Measurements from ENCODE around the gene PTPRE.

DNA sequence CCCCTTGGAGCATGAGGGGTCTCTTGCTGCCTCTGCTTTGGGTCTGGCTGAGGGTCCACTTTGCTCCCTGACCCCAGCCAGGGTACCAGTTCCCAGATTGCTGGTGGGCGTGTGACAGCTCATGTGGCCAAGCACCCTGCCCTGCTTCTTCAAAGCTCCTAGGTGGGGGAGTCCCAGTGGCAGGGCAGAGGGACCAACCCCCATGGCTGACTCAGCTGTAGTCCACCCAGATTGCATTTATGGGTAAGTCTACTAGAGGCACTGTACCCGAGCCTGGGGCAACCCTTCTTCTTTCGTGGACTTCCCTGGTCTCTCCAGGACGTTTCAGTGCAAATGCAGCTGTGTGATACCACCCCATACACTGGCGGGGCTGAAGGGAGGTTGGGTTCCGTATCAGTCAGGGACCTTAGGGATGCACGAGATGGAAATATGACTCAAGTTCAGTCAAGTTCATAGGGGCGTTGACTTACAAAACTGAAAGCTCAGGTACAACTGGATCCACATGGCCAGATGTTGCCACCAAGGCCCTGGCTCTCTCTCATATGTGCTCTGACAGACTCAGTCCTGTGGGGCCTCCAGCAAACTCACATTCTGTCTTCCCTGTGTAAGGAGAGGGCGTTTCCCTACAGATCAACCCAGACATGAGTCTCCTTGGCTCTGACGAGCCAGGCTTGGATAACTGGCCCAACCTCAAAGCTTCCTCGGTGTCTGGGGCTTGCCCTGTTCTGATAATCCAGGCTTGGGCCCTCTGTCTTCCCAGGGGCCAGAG, 13.6 kb downstream of the PTPRE start:
- TF ChIP-seq, protein P1, sequence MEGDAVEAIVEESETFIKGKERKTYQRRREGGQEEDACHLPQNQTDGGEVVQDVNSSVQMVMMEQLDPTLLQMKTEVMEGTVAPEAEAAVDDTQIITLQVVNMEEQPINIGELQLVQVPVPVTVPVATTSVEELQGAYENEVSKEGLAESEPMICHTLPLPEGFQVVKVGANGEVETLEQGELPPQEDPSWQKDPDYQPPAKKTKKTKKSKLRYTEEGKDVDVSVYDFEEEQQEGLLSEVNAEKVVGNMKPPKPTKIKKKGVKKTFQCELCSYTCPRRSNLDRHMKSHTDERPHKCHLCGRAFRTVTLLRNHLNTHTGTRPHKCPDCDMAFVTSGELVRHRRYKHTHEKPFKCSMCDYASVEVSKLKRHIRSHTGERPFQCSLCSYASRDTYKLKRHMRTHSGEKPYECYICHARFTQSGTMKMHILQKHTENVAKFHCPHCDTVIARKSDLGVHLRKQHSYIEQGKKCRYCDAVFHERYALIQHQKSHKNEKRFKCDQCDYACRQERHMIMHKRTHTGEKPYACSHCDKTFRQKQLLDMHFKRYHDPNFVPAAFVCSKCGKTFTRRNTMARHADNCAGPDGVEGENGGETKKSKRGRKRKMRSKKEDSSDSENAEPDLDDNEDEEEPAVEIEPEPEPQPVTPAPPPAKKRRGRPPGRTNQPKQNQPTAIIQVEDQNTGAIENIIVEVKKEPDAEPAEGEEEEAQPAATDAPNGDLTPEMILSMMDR (conservative IDR thresholded peaks at IDR 0.05): no peak
- TF ChIP-seq ZFX (IDR thresholded peaks at IDR 0.05): no peak

Data from C4-2B (cell line).